ENCODE results near the gene KATNBL1. TPM values are rescaled to one million over a fixed set of nuclear protein-coding genes. Genes with fewer than 3 reads are reported as not detected.
"Not testable (repeated sequence)": the region's sequence is repeated elsewhere in the genome, so short reads cannot be mapped to it uniquely, and the experiment has no call there.

Gene KATNBL1
- total RNA-seq, 1 donor from 2014 or later: 50.3 TPM

GRCh38 chr15:34203305-34203704, 6.6 kb downstream of the KATNBL1 start:
- intact Hi-C loops (cut with DNase I): no loop called here
- H3K27ac ChIP-seq: no peak overlapping the region
- H3K36me3 ChIP-seq: no peaks in the 10 kb centered on the region
- peaks cover 10% of the 10 kb centered on the region for H3K4me1 ChIP-seq
- H3K27me3 ChIP-seq: no peaks in the 10 kb centered on the region
- no peak overlapping the region for H3K4me3 ChIP-seq
- no peaks in the 10 kb centered on the region for H3K9me3 ChIP-seq
- no peak for TF ChIP-seq CTCF (IDR thresholded peaks at IDR 0.05)
- no peak for TF ChIP-seq POLR2AphosphoS5 (IDR thresholded peaks at IDR 0.05; ENCODE audit: insufficient read depth in 1 of 2, low read depth in 1 of 2)
- TF ChIP-seq POLR2A (IDR thresholded peaks at IDR 0.05): no peak
- DNase-seq (ENCODE audit: extremely low spot score in 2 of 2): no peak

GRCh38 chr15:34193272-34193671, 16.6 kb downstream of the KATNBL1 start:
- H3K4me3 ChIP-seq; DNase-seq (ENCODE audit: extremely low spot score in 2 of 2); H3K4me1 ChIP-seq; intact Hi-C loops (cut with DNase I); H3K27me3 ChIP-seq; H3K36me3 ChIP-seq; H3K27ac ChIP-seq; H3K9me3 ChIP-seq: not testable (repeated sequence)

- no peak overlapping the region for H3K27ac ChIP-seq
- no peaks in the 10 kb centered on the region for H3K27me3 ChIP-seq
- DNase-seq (ENCODE audit: extremely low spot score in 2 of 2): no peak
- H3K9me3 ChIP-seq: no peaks in the 10 kb centered on the region
- H3K4me3 ChIP-seq: no peak overlapping the region
- no peaks in the 10 kb centered on the region for H3K36me3 ChIP-seq
- H3K4me1 ChIP-seq: peaks cover 29% of the 10 kb centered on the region
- no peak for TF ChIP-seq POLR2A (IDR thresholded peaks at IDR 0.05)
- no peak for TF ChIP-seq POLR2AphosphoS5 (IDR thresholded peaks at IDR 0.05; ENCODE audit: insufficient read depth in 1 of 2, low read depth in 1 of 2)
- no peak for TF ChIP-seq CTCF (IDR thresholded peaks at IDR 0.05)
- intact Hi-C loops (cut with DNase I): no loop called here
These were observed 21.2 kb downstream of the KATNBL1 start for GRCh38 chr15:34188711-34189110.

- intact Hi-C loops (cut with DNase I): no loop called here
- Histone ChIP-seq H3K27me3 (no peaks in the 10 kb centered on the region), H3K9me3 (no peaks in the 10 kb centered on the region), H3K4me1 (peaks cover 42% of the 10 kb centered on the region), H3K27ac (no peak overlapping the region), H3K36me3 (no peaks in the 10 kb centered on the region), H3K4me3 (no peak overlapping the region)
- DNase-seq (ENCODE audit: extremely low spot score in 2 of 2): no peak
- TF ChIP-seq CTCF (IDR thresholded peaks at IDR 0.05) (no peak), POLR2A (IDR thresholded peaks at IDR 0.05) (no peak), POLR2AphosphoS5 (IDR thresholded peaks at IDR 0.05; ENCODE audit: insufficient read depth in 1 of 2, low read depth in 1 of 2) (no peak)
These were observed 24.2 kb downstream of the KATNBL1 start for GRCh38 chr15:34185666-34186065.

- Histone ChIP-seq H3K4me3 (no peak overlapping the region), H3K27ac (no peak overlapping the region), H3K27me3 (no peaks in the 10 kb centered on the region), H3K4me1 (peaks cover 32% of the 10 kb centered on the region), H3K36me3 (no peaks in the 10 kb centered on the region), H3K9me3 (no peaks in the 10 kb centered on the region)
- intact Hi-C loops (cut with DNase I): no loop called here
- DNase-seq (ENCODE audit: extremely low spot score in 2 of 2): no peak
- no peak for TF ChIP-seq POLR2A (IDR thresholded peaks at IDR 0.05)
- TF ChIP-seq POLR2AphosphoS5 (IDR thresholded peaks at IDR 0.05; ENCODE audit: insufficient read depth in 1 of 2, low read depth in 1 of 2): no peak
- TF ChIP-seq CTCF (IDR thresholded peaks at IDR 0.05): no peak
These were observed 27.0 kb downstream of the KATNBL1 start for GRCh38 chr15:34182942-34183341.

- H3K4me3 ChIP-seq: no peak overlapping the region
- no peaks in the 10 kb centered on the region for H3K36me3 ChIP-seq
- no peaks in the 10 kb centered on the region for H3K27me3 ChIP-seq
- H3K4me1 ChIP-seq: peaks cover 15% of the 10 kb centered on the region
- H3K27ac ChIP-seq: no peak overlapping the region
- intact Hi-C loops (cut with DNase I): no loop called here
- TF ChIP-seq POLR2AphosphoS5 (IDR thresholded peaks at IDR 0.05; ENCODE audit: insufficient read depth in 1 of 2, low read depth in 1 of 2): no peak
- TF ChIP-seq POLR2A (IDR thresholded peaks at IDR 0.05): no peak
- no peak for TF ChIP-seq CTCF (IDR thresholded peaks at IDR 0.05)
- DNase-seq (ENCODE audit: extremely low spot score in 2 of 2): no peak
- no peaks in the 10 kb centered on the region for H3K9me3 ChIP-seq
These were observed 30.7 kb downstream of the KATNBL1 start for GRCh38 chr15:34179234-34179633.

- H3K9me3 ChIP-seq; H3K27ac ChIP-seq; H3K27me3 ChIP-seq; H3K4me3 ChIP-seq; intact Hi-C loops (cut with DNase I); H3K4me1 ChIP-seq; DNase-seq (ENCODE audit: extremely low spot score in 2 of 2): not testable (repeated sequence)
- H3K36me3 ChIP-seq: peaks cover 0 to 17% of the 10 kb centered on the region in 2 donors
These were observed 43.8 kb downstream of the KATNBL1 start for GRCh38 chr15:34165987-34166573.

Data from vagina (tissue), 2 donors.